ENCODE measurements around the gene EPO. TPM values are rescaled to one million over a fixed set of nuclear protein-coding genes. Genes with fewer than 3 reads are reported as not detected.

The EPO gene
- total RNA-seq (2022; extraction: Qiagen RNA extraction; ENCODE audit: low read depth): 0.09 TPM in 1 of 5 replicates, not detected in the others

GRCh38 chr7:100720279-100720670 lies at the start of gene EPO:
Gene EPO (plus strand): TSS chr7:100720468. CDS start chr7:100720981, 513 bp downstream.

GRCh38 chr7:100673302-100673941 lies 46.8 kb upstream of the EPO start, which contains the start of gene GNB2:
Gene GNB2 (plus strand): TSS chr7:100673740. CDS start chr7:100676266, 2,526 bp downstream.

GRCh38 chr7:100694098-100694745 lies 26.0 kb upstream of the EPO start, which contains the start of gene GIGYF1:
Gene GIGYF1 (minus strand): TSS chr7:100694250. CDS start chr7:100688238, 6,012 bp downstream.

GRCh38 chr7:100705753-100706671 lies 14.3 kb upstream of the EPO start, which contains the start of gene POP7:
Gene POP7 (plus strand): TSS chr7:100706121. CDS start chr7:100706831, 710 bp downstream.

Other genes with a start within 250 kb of the EPO start
- gene TSC22D4, start 241.3 kb upstream of the EPO start, total RNA-seq (2022; extraction: Qiagen RNA extraction; ENCODE audit: low read depth): 37.3 to 47.4 TPM (median 46.6 TPM) in 5 replicates
- 2.8 to 3.5 TPM (median 3.3 TPM) in 5 replicates for gene NYAP1, start 236.5 kb upstream of the EPO start, total RNA-seq (2022; extraction: Qiagen RNA extraction; ENCODE audit: low read depth)
- gene AGFG2, start 181.3 kb upstream of the EPO start, total RNA-seq (2022; extraction: Qiagen RNA extraction; ENCODE audit: low read depth): 16.6 to 27.4 TPM (median 25.2 TPM) in 5 replicates
- 0.24 to 0.64 TPM (median 0.50 TPM) in 5 replicates for gene SAP25, start 146.6 kb upstream of the EPO start, total RNA-seq (2022; extraction: Qiagen RNA extraction; ENCODE audit: low read depth)
- gene LRCH4, start 134.3 kb upstream of the EPO start, total RNA-seq (2022; extraction: Qiagen RNA extraction; ENCODE audit: low read depth): 12.2 to 17.6 TPM (median 15.0 TPM) in 5 replicates
- 0.15 to 0.51 TPM (median 0.34 TPM) in 5 replicates for gene FBXO24, start 134.1 kb upstream of the EPO start, total RNA-seq (2022; extraction: Qiagen RNA extraction; ENCODE audit: low read depth)
- 8.2 to 11.8 TPM (median 9.0 TPM) in 5 replicates for gene PCOLCE, start 118.1 kb upstream of the EPO start, total RNA-seq (2022; extraction: Qiagen RNA extraction; ENCODE audit: low read depth)
- 18.2 to 22.7 TPM (median 20.0 TPM) in 5 replicates for gene MOSPD3, start 107.9 kb upstream of the EPO start, total RNA-seq (2022; extraction: Qiagen RNA extraction; ENCODE audit: low read depth)
- gene TFR2, start 78.9 kb upstream of the EPO start, total RNA-seq (2022; extraction: Qiagen RNA extraction; ENCODE audit: low read depth): 1.9 to 3.3 TPM (median 2.7 TPM) in 5 replicates
- not detected in 5 replicates for gene ACTL6B, start 64.0 kb upstream of the EPO start, total RNA-seq (2022; extraction: Qiagen RNA extraction; ENCODE audit: low read depth)
- gene GNB2, start 46.7 kb upstream of the EPO start, total RNA-seq (2022; extraction: Qiagen RNA extraction; ENCODE audit: low read depth): 178 to 259 TPM (median 248 TPM) in 5 replicates
- gene GIGYF1, start 26.2 kb upstream of the EPO start, total RNA-seq (2022; extraction: Qiagen RNA extraction; ENCODE audit: low read depth): 11.4 to 18.2 TPM (median 17.6 TPM) in 5 replicates
- 80.2 to 95.5 TPM (median 88.2 TPM) in 5 replicates for gene POP7, start 14.3 kb upstream of the EPO start, total RNA-seq (2022; extraction: Qiagen RNA extraction; ENCODE audit: low read depth)
- gene ZAN, start 13.1 kb downstream of the EPO start, total RNA-seq (2022; extraction: Qiagen RNA extraction; ENCODE audit: low read depth): not detected in 5 replicates
- 38.5 to 44.1 TPM (median 42.9 TPM) in 5 replicates for gene EPHB4, start 107.1 kb downstream of the EPO start, total RNA-seq (2022; extraction: Qiagen RNA extraction; ENCODE audit: low read depth)
- gene SLC12A9, start 132.2 kb downstream of the EPO start, total RNA-seq (2022; extraction: Qiagen RNA extraction; ENCODE audit: low read depth): 11.1 to 17.1 TPM (median 15.8 TPM) in 5 replicates
- 41.9 to 53.9 TPM (median 52.7 TPM) in 5 replicates for gene TRIP6, start 146.9 kb downstream of the EPO start, total RNA-seq (2022; extraction: Qiagen RNA extraction; ENCODE audit: low read depth)
- 120 to 140 TPM (median 134 TPM) in 5 replicates for gene SRRT, start 154.6 kb downstream of the EPO start, total RNA-seq (2022; extraction: Qiagen RNA extraction; ENCODE audit: low read depth)
- 3.9 to 6.9 TPM (median 5.1 TPM) in 5 replicates for gene UFSP1, start 169.2 kb downstream of the EPO start, total RNA-seq (2022; extraction: Qiagen RNA extraction; ENCODE audit: low read depth)
- gene ACHE, start 175.4 kb downstream of the EPO start, total RNA-seq (2022; extraction: Qiagen RNA extraction; ENCODE audit: low read depth): 2.2 to 3.0 TPM (median 2.8 TPM) in 5 replicates
- gene MUC3A, start 229.1 kb downstream of the EPO start, total RNA-seq (2022; extraction: Qiagen RNA extraction; ENCODE audit: low read depth): 14.0 to 20.8 TPM (median 19.9 TPM) in 5 replicates
- 14.8 to 23.2 TPM (median 20.8 TPM) in 5 replicates for gene MUC12, start 249.1 kb downstream of the EPO start, total RNA-seq (2022; extraction: Qiagen RNA extraction; ENCODE audit: low read depth)

Measured in A549 treated with GW870086 at 1 μM for 4 hours (cell line).